ENCODE data around the gene FCHSD2.

GRCh38 chr11:72823105-72823804 is 318.9 kb downstream of the FCHSD2 start:
- TF ChIP-seq CTCF (IDR thresholded peaks at IDR 0.05) (no peak), EP300 (IDR thresholded peaks at IDR 0.05) (no peak)

Data from suprapubic skin (tissue), 3 donors.